Endometrial microvascular endothelial cells (primary cell): ENCODE measurements around the gene LDAH. TPM values are rescaled to one million over a fixed set of nuclear protein-coding genes. Genes with fewer than 3 reads are reported as not detected.

Source experiments
- in situ Hi-C: cut with HindIII; loops from 2 replicates; pipeline ENCODE4 v1.10.0; 2017; ENCODE audit warnings: low sequenced_read_pairs, low pct_unique_long_range_greater_than_20kb; ENCODE audit errors: inconsistent ontology term
- total RNA-seq: library from RNA; depleted of rRNA; stranded (reverse); fragments of >200 nt; gene quantifications from one replicate; pipeline ENCODE4 v1.2.3, GENCODE V29; 2015; ENCODE audit errors: inconsistent ontology term

LDAH gene
- total RNA-seq, 1 donor from 2014 or later, result 24.5 TPM

DNA sequence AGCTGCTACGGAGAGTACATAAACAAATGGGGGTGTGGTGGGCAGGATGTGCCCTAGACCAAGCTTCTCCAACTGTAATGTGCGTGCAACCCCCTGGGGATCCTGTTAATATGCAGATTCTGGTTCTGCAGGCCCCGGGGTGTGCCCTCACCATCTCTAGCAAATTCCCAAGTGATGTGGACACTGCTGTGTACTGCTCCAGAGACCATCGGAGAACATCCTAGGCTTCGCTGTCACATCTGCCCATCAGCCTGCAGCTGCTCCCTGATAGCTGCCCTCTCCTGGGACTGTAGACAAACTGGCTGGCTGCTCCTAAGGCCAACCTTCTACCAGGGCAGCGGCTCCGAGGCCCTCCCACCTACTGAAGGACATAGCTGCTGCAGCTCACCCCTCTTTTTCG is 175.2 kb downstream of the LDAH start:
- in situ Hi-C loops, result loop anchor here (5.0 kb wide), 1 partner anchor 205 kb away; no protein-coding TSS in a partner anchor

DNA sequence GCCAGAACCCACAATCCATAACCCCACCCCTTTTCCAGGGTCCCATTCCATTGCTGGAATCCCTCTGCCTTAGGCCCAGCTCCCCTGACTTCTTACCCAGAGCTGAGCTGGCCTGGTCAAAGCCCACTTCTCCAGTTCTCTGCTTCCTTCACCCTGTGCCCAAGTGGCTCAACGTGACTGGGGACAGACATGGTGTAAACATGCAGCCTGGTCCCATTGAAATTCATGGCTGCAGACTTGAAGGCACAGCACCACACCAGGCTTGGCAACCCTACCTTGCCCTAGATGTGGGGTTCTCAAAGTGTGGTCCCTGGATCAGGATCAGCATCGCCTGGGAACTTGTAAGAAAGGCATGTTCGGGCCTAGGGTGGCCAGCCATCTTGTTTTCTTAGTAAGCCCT is 175.7 kb downstream of the LDAH start:
- in situ Hi-C loops, result loop anchor here (5.0 kb wide), 1 partner anchor 205 kb away; no protein-coding TSS in a partner anchor

GRCh38 chr2:20646446-20646845 is 176.5 kb downstream of the LDAH start:
- in situ Hi-C loops, result loop anchor here (5.0 kb wide), 1 partner anchor 204 kb away; no protein-coding TSS in a partner anchor

DNA sequence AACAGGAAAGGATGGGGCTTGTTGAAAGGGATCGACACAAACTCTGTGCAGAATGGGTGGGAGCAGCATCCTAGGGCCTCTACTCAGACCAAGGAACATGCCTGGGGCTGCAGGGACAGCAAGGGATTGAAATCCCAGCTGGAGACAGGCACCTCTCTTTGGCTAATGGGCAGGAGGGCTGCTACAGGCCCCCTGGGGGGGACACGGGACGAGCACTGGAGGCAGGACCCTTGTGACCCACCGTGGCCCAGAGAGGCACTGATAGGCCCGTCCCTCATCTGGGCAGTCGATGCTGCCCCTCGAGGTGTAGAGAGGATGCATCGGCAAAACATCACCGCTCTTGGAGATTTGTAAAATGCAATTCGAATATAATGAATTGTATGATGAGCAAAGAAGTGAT is 177.1 kb downstream of the LDAH start:
- in situ Hi-C loops, result loop anchor here (5.0 kb wide), 1 partner anchor 203 kb away; no protein-coding TSS in a partner anchor

DNA sequence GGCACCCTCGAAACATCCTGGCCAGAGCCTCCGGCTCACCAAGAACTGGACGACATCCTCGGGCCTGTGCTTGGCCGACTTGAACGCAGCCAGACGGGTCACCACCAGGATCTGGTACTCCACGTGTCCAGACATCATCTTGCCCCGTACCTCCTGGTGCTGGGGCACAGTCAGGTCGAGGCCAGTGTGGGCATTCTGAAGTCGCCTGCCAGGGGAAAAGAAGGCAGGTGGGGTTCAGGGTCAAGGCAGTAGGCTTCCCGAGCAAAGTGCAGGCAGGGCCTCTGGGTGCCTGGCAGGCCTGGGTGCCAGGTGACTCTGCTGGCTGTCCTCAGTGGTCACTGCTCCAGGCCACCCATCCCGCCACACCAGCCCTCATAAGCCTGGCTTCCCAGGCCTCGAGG is 177.6 kb downstream of the LDAH start:
- in situ Hi-C loops, result loop anchor here (5.0 kb wide), 1 partner anchor 203 kb away; no protein-coding TSS in a partner anchor

DNA sequence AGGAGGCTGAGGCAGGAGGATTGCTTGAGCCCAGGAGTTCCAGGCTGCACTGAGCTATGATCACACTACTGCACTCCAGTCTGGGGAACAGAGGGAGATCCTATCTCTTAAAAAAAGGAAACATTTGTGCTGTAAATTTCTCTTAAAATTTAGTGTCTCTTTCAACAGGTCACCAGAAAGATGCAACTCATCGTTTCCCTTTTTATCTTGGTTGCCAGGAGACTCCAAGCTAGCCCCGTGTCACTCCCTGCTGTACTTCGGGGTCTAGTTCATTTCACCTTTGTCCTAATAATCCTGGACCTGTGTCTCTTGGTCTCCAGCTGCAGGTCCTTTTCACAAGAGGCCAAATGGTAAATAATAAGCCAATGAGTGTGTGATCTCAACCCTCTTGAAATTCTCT is 179.1 kb downstream of the LDAH start:
- in situ Hi-C loops, result no loop called here

- in situ Hi-C loops, result no loop called here
These were observed 179.8 kb downstream of the LDAH start for GRCh38 chr2:20643060-20643459.

DNA sequence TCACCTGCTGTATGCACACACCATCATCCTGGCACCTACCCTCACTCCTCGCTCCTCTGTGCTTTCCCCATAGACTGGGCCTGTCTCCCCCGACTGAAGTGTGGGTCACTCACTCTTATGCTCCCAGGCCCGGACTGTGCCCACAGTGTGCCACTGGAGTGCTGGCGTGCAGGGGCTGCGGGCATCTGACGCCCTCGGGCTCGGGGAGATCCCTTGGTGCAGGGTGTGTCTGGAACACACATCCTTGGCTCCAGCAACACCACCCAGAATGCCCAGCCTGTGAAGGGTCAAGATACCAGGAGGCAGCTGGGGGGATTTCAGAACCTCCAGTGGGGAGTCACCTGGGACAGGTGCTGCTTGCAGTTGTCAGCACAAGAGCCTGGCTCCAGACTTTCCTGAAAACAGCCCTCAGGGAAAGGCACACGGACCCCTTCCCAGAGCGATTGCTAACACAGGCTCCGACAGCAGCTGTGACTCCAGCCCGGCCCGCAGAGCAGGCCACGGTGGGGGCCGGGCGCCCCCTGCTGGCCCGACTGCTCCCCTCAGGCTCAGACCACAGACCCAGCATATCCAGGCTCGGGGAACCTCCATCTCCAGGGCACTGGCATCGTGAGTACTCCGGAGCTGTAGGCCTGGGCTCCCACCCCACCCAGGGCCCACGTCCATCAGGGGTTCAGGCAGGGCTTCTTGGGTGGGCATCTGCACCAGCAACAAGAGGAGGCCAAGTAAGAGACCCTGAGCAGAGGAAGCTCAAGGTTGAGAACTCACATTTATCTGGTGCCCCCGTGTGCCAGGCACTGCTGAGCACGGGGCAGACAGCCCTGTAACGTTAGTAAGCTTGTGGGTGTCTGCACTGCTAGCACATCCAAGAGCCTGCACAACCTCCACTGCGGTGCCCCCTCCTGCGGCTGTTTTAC is 180.6 kb downstream of the LDAH start:
- in situ Hi-C loops, result no loop called here

DNA sequence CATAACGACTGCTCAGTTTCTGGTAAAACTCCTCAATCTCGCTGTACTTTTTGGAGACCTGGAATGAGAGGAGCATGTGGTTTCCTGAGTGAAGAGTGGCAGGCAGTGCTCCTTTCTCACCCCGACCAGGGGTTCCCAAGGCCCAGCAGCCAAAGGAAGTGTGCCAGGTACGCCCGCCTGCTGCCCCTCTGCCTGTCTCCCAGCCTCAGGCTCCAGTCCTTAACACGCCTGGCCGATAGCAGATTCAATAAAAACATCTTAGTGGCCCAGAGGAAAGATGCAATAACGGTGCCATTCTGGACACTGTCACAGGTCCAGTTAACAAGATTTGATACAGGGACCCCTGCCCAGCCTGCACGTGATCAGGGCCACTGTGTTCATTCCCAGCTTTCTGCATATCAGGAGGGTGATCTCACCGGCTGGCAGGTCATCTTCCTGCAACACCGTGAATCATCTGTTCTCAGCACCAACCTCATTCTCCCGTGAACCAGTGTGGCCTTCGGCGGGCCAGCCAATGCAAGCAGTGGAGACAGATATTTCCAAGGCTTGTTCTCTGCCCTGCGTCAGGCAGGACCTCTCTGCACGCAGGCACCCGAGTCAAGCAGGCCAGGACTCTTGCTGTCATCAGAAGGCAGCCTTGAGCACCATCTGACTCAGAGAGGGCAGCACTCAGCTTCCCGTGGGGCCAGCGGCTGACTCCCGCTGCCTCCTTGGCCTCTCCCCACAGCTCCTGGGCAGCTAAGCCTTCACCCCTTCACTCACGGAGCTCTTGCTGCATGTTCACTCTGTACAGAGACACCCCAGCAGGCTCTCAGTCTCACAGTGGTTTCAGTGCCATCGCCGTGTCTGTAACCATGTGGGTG is 181.5 kb downstream of the LDAH start:
- in situ Hi-C loops, result no loop called here

DNA sequence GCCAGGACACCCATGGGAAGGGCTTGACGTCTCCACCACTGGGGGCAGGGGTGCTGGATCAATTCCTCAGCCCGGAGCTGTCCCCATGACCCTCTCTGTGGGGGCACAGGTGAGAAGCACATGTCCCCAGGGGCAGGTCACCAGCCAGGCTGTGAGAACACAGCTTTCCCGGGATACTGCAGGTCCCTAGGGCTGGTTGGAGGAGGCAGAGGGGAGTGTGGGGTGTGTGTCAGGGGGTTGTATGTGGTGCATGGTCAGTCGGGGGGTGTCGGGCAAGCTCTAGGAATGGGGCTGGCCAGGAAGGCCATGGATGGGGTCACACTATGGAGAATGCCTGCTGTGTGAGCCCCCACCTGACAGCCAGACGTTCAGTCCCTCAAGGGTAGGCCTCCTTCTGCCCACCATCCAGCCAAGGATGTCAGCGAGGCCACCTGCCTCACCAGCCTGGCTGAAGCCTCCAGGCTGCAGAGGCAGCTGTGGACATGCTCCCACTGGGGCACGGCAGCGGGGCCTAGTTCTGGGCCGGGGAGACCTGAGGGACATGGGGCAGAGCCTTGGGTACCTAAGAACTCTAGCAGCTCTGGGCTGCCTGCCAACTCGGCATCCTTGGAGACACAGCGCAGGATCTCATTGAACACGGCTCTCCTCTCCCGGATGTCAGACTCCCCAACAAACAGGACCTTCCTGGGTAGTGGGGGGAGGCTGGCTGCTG is 182.3 kb downstream of the LDAH start:
- in situ Hi-C loops, result no loop called here

DNA sequence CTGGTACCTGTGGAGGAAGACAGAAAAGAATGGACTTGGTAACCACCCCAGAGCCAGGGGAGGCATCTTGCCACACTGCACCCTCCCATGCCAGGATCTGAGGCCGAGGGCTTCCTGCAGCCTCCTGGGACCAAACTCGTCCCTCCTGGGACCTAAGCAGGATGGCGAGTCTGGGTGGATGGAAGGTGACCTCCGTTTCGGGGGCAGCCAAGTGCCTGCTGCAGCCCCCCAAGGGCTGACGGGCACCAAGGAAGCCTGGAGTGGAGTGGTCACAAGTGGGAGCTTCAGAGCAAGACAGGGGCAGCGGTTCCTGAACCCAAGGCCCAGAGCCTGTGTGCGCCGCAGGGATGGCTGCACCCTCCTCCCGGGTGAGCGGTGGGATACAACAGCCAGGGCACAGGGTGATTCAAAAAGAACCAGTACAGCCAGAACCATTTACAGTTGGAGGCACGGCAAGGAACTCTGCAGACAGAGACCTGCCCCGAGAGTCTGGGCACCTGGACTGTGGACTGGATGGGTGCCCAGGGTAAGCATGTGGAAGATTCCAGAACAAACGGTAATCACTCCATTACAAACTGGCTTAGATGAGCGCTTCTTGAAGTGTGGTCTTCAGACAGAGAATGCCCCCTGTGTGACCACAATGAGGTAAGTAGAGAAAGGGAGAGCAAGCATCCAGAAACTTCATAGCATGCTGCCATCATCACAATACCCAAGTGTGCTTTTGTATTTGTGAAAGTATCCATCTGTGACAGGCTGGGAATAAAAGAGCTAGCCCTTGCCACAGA is 184.1 kb downstream of the LDAH start:
- in situ Hi-C loops, result no loop called here

GRCh38 chr2:20638014-20638413 is 184.9 kb downstream of the LDAH start:
- in situ Hi-C loops, result no loop called here

GRCh38 chr2:20637147-20637546 is 185.8 kb downstream of the LDAH start:
- in situ Hi-C loops, result no loop called here

DNA sequence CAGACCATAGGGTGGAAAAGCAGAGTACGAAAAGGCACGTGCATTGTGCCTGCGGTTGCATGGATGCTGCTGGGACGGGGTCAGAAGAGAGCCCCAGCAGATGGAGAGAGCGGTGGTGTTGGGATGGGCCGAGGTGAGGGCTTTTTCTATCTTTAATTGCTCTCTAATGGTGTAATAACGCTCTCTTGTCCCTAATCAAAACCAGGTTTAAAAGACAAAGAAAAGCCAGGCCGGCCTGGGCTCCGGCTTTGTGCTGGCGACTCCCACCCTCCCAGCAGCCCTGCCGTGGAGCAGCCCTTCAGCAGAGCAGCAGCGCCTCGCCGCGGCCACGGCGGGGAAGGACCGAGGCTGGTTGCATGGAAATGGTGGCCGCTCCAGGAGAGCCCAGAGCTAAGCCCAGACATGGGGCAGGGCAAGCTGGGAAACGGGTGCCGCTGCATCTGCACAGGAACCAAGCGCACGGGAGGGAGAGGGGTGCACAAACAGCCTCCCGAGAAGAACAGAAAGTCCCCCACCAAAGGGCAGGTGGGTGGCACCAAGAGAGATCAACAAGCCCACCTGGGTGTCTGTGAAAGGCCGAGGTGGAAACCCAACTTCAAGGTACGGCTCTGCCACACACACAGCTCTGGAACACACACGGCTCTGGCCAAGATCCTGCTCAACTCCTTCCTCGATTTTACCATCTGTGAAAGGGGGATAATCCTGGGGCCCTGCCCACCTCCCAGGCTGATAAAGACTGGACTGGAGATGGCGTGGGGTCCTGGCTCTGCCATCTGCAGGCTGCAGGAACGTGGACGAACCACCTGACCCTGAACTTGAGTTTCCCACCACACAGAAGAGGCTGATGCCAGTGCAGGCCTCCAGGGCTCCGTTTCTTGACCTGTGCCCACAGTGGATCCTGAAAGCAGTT is 187.0 kb downstream of the LDAH start:
- in situ Hi-C loops, result no loop called here

GRCh38 chr2:20635113-20635510 is 187.8 kb downstream of the LDAH start:
- in situ Hi-C loops, result no loop called here

DNA sequence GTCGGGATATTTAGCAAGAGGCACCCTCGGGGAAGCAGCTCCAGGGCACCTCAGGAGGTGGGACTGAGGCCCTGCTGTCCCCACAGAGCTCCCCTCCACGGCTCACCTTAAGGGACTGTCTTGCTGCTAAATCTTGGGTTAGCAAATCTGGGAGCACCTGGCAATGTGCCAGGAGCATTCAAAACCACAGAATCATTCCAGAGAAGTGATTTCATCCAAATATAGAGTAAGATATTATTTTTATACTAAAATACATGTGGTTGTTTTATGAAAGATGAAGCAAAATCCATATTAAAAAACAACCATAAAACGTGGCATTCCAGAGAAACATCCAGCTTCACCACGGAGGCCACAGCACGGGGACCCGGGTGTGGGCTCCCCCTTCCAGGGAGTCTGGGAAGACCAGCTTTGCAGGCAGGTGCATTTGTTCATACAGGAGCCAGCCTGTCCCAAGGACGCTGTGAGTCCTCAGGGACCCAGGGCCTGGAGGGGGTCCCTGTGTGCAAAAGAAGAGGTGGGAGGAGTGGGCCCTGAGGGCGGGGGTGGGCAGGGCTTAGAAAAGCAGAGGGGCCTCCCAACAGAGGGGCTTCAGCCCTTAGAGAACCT is 188.3 kb downstream of the LDAH start:
- in situ Hi-C loops, result no loop called here
